GM23248 (cell line): ENCODE data around the gene DENND5B.

ENCODE experiments used
- EZH2 ChIP-seq: fragments of 200-600 bp; sonication (generic); IDR thresholded peaks from 2 replicates; pipeline ENCODE4 v1.6.1; 2018; ENCODE audit warnings: antibody characterized with exemption, mild to moderate bottlenecking; ENCODE audit not compliant: insufficient read depth, poor library complexity, severe bottlenecking
- EZH2phosphoT487 ChIP-seq: fragments of 200-600 bp; sonication (generic); IDR thresholded peaks from 2 replicates; pipeline ENCODE4 v1.6.1; 2018; ENCODE audit warnings: antibody characterized with exemption, moderate library complexity, mild to moderate bottlenecking, low read depth; ENCODE audit not compliant: insufficient read depth

- no peak for TF ChIP-seq EZH2
- TF ChIP-seq EZH2phosphoT487, result no peak
Measured at GRCh38 chr12:31470459-31470858, 120.5 kb downstream of the DENND5B start.
